Measurements from ENCODE around the gene MAGI3. TPM values are rescaled to one million over a fixed set of nuclear protein-coding genes. Genes with fewer than 3 reads are reported as not detected.

Gene MAGI3
- total and polyA plus RNA-seq, 2 of the 13 experiments (the other 11 are each of a cell fraction or from before 2014, with no cell fraction given), result 4.0 to 11.8 TPM

DNA sequence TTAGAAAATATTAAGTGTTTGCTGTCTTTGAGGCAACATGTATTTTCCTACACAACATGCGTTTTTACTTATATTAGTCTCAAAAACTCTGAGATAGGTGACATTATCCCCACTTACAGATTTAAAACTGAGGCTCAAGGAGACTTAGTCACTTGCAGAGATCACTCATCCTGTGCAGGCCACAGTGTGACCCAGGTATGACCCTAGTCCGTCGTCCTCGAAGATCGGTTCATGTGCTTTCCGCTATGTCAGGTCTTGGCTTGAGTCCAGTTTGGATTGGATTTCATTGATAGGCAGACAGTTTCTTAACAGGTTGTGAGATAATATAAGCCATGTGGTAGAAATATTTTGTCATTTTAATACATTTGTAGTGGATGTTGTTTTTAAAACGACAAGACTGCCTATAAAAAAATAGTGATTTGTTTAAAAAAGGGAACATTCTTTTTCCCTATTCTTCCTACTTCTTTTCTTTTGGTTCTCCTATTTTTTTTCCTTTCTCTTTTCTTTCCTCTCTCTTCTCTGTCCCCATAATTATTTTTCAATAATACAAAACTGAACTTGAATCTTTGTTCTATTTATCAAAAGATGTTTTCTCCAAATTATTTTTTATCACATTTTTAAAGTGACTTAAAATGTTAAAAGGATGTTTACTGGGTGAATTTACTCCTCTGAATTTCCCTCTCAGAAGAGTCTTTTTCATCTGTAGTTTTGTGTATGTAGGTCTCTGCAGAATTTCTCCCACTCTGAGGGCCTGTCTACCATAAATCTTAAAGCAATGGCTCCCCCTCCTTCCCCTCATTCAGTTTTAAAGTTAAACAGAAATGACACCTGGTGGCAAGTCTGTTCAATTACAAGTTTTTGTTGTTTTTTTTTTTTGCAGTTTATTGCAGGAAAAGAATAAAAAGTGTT is 287.2 kb downstream of the MAGI3 start (continued):
- TF ChIP-seq, protein P1, sequence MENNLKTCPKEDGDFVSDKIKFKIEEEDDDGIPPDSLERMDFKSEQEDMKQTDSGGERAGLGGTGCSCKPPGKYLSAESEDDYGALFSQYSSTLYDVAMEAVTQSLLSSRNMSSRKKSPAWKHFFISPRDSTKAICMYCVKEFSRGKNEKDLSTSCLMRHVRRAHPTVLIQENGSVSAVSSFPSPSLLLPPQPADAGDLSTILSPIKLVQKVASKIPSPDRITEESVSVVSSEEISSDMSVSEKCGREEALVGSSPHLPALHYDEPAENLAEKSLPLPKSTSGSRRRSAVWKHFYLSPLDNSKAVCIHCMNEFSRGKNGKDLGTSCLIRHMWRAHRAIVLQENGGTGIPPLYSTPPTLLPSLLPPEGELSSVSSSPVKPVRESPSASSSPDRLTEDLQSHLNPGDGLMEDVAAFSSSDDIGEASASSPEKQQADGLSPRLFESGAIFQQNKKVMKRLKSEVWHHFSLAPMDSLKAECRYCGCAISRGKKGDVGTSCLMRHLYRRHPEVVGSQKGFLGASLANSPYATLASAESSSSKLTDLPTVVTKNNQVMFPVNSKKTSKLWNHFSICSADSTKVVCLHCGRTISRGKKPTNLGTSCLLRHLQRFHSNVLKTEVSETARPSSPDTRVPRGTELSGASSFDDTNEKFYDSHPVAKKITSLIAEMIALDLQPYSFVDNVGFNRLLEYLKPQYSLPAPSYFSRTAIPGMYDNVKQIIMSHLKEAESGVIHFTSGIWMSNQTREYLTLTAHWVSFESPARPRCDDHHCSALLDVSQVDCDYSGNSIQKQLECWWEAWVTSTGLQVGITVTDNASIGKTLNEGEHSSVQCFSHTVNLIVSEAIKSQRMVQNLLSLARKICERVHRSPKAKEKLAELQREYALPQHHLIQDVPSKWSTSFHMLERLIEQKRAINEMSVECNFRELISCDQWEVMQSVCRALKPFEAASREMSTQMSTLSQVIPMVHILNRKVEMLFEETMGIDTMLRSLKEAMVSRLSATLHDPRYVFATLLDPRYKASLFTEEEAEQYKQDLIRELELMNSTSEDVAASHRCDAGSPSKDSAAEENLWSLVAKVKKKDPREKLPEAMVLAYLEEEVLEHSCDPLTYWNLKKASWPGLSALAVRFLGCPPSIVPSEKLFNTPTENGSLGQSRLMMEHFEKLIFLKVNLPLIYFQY (CRISPR knock-in tag; IDR thresholded peaks at IDR 0.05; ENCODE audit: borderline replicate concordance), result no peak
- no peak for TF ChIP-seq TBX2 (CRISPR knock-in tag; IDR thresholded peaks at IDR 0.05; ENCODE audit: borderline replicate concordance)
- TF ChIP-seq YY1 (IDR thresholded peaks at IDR 0.05; ENCODE audit: insufficient read depth, insufficient replicate concordance, low read depth, low read length), result no peak
- no peak for TF ChIP-seq NFE2 (CRISPR knock-in tag; IDR thresholded peaks at IDR 0.05)
- TF ChIP-seq, protein P2, sequence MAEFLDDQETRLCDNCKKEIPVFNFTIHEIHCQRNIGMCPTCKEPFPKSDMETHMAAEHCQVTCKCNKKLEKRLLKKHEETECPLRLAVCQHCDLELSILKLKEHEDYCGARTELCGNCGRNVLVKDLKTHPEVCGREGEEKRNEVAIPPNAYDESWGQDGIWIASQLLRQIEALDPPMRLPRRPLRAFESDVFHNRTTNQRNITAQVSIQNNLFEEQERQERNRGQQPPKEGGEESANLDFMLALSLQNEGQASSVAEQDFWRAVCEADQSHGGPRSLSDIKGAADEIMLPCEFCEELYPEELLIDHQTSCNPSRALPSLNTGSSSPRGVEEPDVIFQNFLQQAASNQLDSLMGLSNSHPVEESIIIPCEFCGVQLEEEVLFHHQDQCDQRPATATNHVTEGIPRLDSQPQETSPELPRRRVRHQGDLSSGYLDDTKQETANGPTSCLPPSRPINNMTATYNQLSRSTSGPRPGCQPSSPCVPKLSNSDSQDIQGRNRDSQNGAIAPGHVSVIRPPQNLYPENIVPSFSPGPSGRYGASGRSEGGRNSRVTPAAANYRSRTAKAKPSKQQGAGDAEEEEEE (CRISPR knock-in tag; IDR thresholded peaks at IDR 0.05; ENCODE audit: borderline replicate concordance), result no peak
- no peak for TF ChIP-seq MLLT10 (CRISPR knock-in tag; IDR thresholded peaks at IDR 0.05)
- no peak for TF ChIP-seq POLR2AphosphoS2 (IDR thresholded peaks at IDR 0.05; ENCODE audit: low read depth, low read length)
- TF ChIP-seq, protein P3, sequence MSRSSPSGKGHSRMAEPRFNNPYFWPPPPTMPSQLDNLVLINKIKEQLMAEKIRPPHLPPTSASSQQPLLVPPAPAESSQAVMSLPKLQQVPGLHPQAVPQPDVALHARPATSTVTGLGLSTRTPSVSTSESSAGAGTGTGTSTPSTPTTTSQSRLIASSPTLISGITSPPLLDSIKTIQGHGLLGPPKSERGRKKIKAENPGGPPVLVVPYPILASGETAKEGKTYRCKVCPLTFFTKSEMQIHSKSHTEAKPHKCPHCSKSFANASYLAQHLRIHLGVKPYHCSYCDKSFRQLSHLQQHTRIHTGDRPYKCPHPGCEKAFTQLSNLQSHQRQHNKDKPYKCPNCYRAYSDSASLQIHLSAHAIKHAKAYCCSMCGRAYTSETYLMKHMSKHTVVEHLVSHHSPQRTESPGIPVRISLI (CRISPR knock-in tag; IDR thresholded peaks at IDR 0.05; ENCODE audit: borderline replicate concordance), result peak; percentile 57; the same call in 1 of the 2 replicates
- TF ChIP-seq, protein P4, sequence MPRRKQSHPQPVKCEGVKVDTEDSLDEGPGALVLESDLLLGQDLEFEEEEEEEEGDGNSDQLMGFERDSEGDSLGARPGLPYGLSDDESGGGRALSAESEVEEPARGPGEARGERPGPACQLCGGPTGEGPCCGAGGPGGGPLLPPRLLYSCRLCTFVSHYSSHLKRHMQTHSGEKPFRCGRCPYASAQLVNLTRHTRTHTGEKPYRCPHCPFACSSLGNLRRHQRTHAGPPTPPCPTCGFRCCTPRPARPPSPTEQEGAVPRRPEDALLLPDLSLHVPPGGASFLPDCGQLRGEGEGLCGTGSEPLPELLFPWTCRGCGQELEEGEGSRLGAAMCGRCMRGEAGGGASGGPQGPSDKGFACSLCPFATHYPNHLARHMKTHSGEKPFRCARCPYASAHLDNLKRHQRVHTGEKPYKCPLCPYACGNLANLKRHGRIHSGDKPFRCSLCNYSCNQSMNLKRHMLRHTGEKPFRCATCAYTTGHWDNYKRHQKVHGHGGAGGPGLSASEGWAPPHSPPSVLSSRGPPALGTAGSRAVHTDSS (CRISPR knock-in tag; conservative IDR thresholded peaks at IDR 0.05), result no peak
- no peak for TF ChIP-seq ZNF510 (CRISPR knock-in tag; IDR thresholded peaks at IDR 0.05; ENCODE audit: low read depth)
- TF ChIP-seq CTCF (CRISPR knock-in tag; IDR thresholded peaks at IDR 0.05), result peak; percentile 64
- TF ChIP-seq MIXL1 (CRISPR knock-in tag; IDR thresholded peaks at IDR 0.05), result 0 out of 2 replicates have a peak, but pooled peaks have one; percentile 19
- TF ChIP-seq THYN1 (CRISPR knock-in tag; IDR thresholded peaks at IDR 0.05; ENCODE audit: borderline replicate concordance, low read depth), result no peak
- no peak for TF ChIP-seq ZMYM2 (CRISPR knock-in tag; IDR thresholded peaks at IDR 0.05)
- TF ChIP-seq, protein P5, sequence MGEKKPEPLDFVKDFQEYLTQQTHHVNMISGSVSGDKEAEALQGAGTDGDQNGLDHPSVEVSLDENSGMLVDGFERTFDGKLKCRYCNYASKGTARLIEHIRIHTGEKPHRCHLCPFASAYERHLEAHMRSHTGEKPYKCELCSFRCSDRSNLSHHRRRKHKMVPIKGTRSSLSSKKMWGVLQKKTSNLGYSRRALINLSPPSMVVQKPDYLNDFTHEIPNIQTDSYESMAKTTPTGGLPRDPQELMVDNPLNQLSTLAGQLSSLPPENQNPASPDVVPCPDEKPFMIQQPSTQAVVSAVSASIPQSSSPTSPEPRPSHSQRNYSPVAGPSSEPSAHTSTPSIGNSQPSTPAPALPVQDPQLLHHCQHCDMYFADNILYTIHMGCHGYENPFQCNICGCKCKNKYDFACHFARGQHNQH (CRISPR knock-in tag; IDR thresholded peaks at IDR 0.05), result no peak
